Esophagus muscularis mucosa (tissue), 4 donors: ENCODE results near the gene PSMC3. TPM values are rescaled to one million over a fixed set of nuclear protein-coding genes. Genes with fewer than 3 reads are reported as not detected.
A peak's percentile ranks its signal among the peaks of the same experiment; 100 is the strongest.
"Not testable (repeated sequence)": the region's sequence is repeated elsewhere in the genome, so short reads cannot be mapped to it uniquely, and the experiment has no call there.

Experiments used
- DNase-seq: peaks from one replicate; pipeline ENCODE4 v3.0.0-alpha.2; 2017; ENCODE audit errors: extremely low spot score
- H3K27ac ChIP-seq, 4 donors: fragments of 200-600 bp; sonication (generic); replicated peaks in 1 of 4; 1 replicate in 3 of 4; 2 replicates in 1 of 4; pipeline ENCODE4 v1.5.1; 2016 to 2019; ENCODE audit warnings: mild to moderate bottlenecking in 1 of 4
- H3K27me3 ChIP-seq, 4 donors: fragments of 200-600 bp; sonication (generic); one replicate each; pipeline versions ENCODE4 v1.5.1 to v1.6.0; 2016 to 2019
- H3K36me3 ChIP-seq, 4 donors: fragments of 200-600 bp; sonication (generic); one replicate each; pipeline ENCODE4 v1.5.1; 2016 to 2019
- H3K4me1 ChIP-seq, 4 donors: fragments of 200-600 bp; sonication (generic); one replicate each; pipeline ENCODE4 v1.5.1; 2016 to 2019
- H3K4me3 ChIP-seq, 4 donors: fragments of 200-600 bp; sonication (generic); 1 replicate in 2 of 4; 2 replicates in 2 of 4; pipeline ENCODE4 v1.5.1; 2016 to 2019; ENCODE audit warnings: mild to moderate bottlenecking in 4 of 4, moderate library complexity in 1 of 4
- H3K9me3 ChIP-seq, 4 donors: fragments of 200-600 bp; sonication (generic); 1 replicate in 3 of 4; 2 replicates in 1 of 4; pipeline ENCODE4 v1.5.1; 2016 to 2019
- CTCF ChIP-seq, 3 experiments: fragments of 200-600 bp in 2 of 3; fragments of 450-650 bp in 1 of 3; sonication (generic) in 2 of 3; IDR thresholded peaks; one replicate each; pipeline ENCODE4 v1.5.1; 2017 to 2019; ENCODE audit warnings: antibody characterized with exemption in 3 of 3, mild to moderate bottlenecking in 2 of 3, moderate library complexity in 1 of 3
- EP300 ChIP-seq: sonication (generic); formaldehyde crosslinking; IDR thresholded peaks from one replicate; pipeline ENCODE4 v1.6.1; 2017; ENCODE audit warnings: antibody characterized with exemption
- POLR2A ChIP-seq: fragments of 450-650 bp; IDR thresholded peaks from one replicate; pipeline ENCODE4 v1.6.1; 2017; ENCODE audit warnings: antibody characterized with exemption, moderate library complexity, mild to moderate bottlenecking, low read depth
- POLR2AphosphoS5 ChIP-seq, 2 donors: sonication (generic); formaldehyde crosslinking; IDR thresholded peaks; one replicate each; pipeline ENCODE4 v1.6.1; 2017; ENCODE audit warnings: antibody characterized with exemption in 2 of 2
- WGBS: methylation state at CpG from one replicate; pipeline ENCODE4 v1.1.5; 2018; 5-methylcytosine and 5-hydroxymethylcytosine counted together
- intact Hi-C: fragments of 100-400 bp; cut with DNase I; formaldehyde crosslinking; loops from one replicate; pipeline ENCODE4 v1.15.1; 2023
- total RNA-seq, 4 donors: library from RNA; depleted of rRNA; stranded (reverse); fragments of >200 nt; gene quantifications; one replicate each; pipeline versions ENCODE4 v1.1.0 to v1.2.1, GENCODE V29; 2016

Gene PSMC3
- total RNA-seq, 4 donors from 2014 or later = 163 to 197 (median 182) TPM

DNA sequence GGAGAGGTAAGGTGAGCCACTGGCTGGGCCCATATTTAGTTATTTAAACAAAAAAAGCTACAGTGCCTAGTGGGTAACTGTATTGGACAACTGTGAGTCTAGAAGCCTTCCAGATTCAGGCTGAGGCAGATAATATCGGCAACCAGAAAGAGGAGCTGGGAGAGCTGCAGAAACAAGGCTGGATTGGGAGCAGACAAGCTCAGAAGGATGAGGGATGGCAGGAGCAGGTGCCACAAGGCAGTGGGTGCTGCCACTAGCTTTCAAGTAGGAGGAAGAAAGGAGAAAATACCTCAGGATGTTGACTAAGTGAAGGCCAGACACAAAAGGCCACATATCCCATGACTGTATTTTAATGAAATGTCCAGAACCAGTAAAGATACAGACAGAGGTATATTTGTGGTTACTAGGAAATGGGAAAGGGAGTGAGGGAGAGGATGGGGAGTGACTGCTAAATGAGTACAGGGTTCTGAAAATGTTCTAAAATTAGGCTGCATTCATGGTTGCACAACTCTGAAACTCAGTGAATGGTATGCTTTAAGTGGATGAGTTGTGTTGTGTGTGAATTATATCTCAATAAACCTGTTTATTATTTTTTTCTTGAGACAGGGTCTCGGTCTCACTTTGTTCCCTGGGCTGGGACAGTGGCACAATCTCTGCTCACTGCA is 34.5 kb upstream of the PSMC3 start:
- Histone ChIP-seq H3K4me3 (no peak overlapping the region), H3K27me3 (no peaks in the 10 kb centered on the region), H3K36me3 (peaks cover 0 to 62% (median 17%) of the 10 kb centered on the region in 4 donors), H3K4me1 (peaks cover 4 to 14% (median 10%) of the 10 kb centered on the region in 4 donors), H3K27ac (no peak overlapping the region), H3K9me3 (no peaks in the 10 kb centered on the region)
- no peak for DNase-seq
- TF ChIP-seq EP300 (no peak), CTCF (IDR thresholded peaks at IDR 0.05) (no peak), POLR2A (no peak), POLR2AphosphoS5 (IDR thresholded peaks at IDR 0.05) (no peak)
- 92% methylated on average over 2 of the region's 2 CpGs for WGBS
- intact Hi-C loops = no loop called here

- intact Hi-C loops = loop anchor here (1.0 kb wide), 1 partner anchor 80 kb away; no protein-coding TSS in a partner anchor
- WGBS = 12% methylated on average over 7 of the region's 8 CpGs
- not testable (repeated sequence) for H3K27ac ChIP-seq, H3K27me3 ChIP-seq, DNase-seq, H3K4me1 ChIP-seq, H3K36me3 ChIP-seq, H3K4me3 ChIP-seq, H3K9me3 ChIP-seq
- TF ChIP-seq CTCF (IDR thresholded peaks at IDR 0.05) = peak; percentile 72 to 83 (median 76)
- TF ChIP-seq POLR2AphosphoS5 (IDR thresholded peaks at IDR 0.05) = peak; percentile 35 to 39
These were observed 28.0 kb upstream of the PSMC3 start for GRCh38 chr11:47454258-47454671.

DNA sequence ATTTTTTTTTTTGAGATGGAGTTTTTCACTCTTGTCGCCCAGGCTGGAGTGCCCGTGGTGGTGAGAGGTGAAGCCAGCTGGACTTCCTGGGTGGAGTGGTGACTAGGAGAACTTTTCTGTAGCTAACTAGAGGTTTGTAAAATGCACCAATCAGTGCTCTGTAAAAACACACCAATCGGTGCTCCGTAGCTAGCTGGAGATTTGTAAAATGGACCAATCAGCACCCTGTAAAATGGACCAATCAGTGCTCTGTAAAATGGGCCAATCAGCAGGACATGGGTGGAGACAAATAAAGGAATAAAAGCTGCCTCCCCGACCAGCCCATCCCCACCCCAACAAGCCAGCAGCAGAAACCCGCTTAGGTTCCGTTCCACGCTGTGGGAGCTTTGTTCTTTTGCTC is 27.1 kb upstream of the PSMC3 start:
- Histone ChIP-seq H3K27me3 (no peaks in the 10 kb centered on the region), H3K27ac (no peak overlapping the region), H3K4me1 (peaks cover 0 to 5% (median 2%) of the 10 kb centered on the region in 4 donors), H3K9me3 (no peaks in the 10 kb centered on the region), H3K36me3 (peaks cover 0 to under 1% (median 0%) of the 10 kb centered on the region in 4 donors), H3K4me3 (no peak overlapping the region)
- TF ChIP-seq EP300 (no peak), POLR2AphosphoS5 (IDR thresholded peaks at IDR 0.05) (no peak), CTCF (IDR thresholded peaks at IDR 0.05) (no peak), POLR2A (no peak)
- no peak for DNase-seq
- 95% methylated on average over 8 of the region's 8 CpGs for WGBS
- intact Hi-C loops = no loop called here

GRCh38 chr11:47451990-47452389 is 25.8 kb upstream of the PSMC3 start:
- no peaks in the 10 kb centered on the region for H3K36me3 ChIP-seq
- 93% methylated on average over 4 of the region's 4 CpGs for WGBS
- no peak overlapping the region for H3K27ac ChIP-seq
- no peak for DNase-seq
- intact Hi-C loops = no loop called here
- H3K27me3 ChIP-seq = no peaks in the 10 kb centered on the region
- H3K4me3 ChIP-seq = no peak overlapping the region
- no peak for TF ChIP-seq POLR2AphosphoS5 (IDR thresholded peaks at IDR 0.05)
- TF ChIP-seq CTCF (IDR thresholded peaks at IDR 0.05) = no peak
- no peak for TF ChIP-seq EP300
- no peak for TF ChIP-seq POLR2A
- H3K4me1 ChIP-seq = peaks cover 0 to 5% (median 2%) of the 10 kb centered on the region in 4 donors
- H3K9me3 ChIP-seq = no peaks in the 10 kb centered on the region

- H3K27ac ChIP-seq = no peak overlapping the region
- H3K9me3 ChIP-seq = no peaks in the 10 kb centered on the region
- H3K27me3 ChIP-seq = no peaks in the 10 kb centered on the region
- intact Hi-C loops = no loop called here
- 87% methylated on average over 4 of the region's 4 CpGs for WGBS
- no peak for DNase-seq
- TF ChIP-seq EP300 (no peak), POLR2A (no peak), CTCF (IDR thresholded peaks at IDR 0.05) (no peak), POLR2AphosphoS5 (IDR thresholded peaks at IDR 0.05) (no peak)
- H3K36me3 ChIP-seq = no peaks in the 10 kb centered on the region
- H3K4me3 ChIP-seq = no peak overlapping the region
- H3K4me1 ChIP-seq = peaks cover 0 to 5% (median 2%) of the 10 kb centered on the region in 4 donors
These were observed 25.2 kb upstream of the PSMC3 start for GRCh38 chr11:47451436-47451835.
